K562 (cell line): Measurements from ENCODE around the gene BACE2. TPM values are rescaled to one million over a fixed set of nuclear protein-coding genes. Genes with fewer than 3 reads are reported as not detected.

Source experiments
- ATAC-seq: fragments of 200-7000 bp; cut with Tn5 transposase; 3 replicates; pipeline ENCODE4 v1.9.1; 2020; ENCODE audit warnings: moderate library complexity
- BruUV-seq: library from RNA; stranded (reverse); fragments of 400-500 nt; replicated peaks from 2 replicates; lab custom pipeline; 2021; lab: Mats Ljungman, UMichigan
- CTCF ChIA-PET: fragments of 300-600 bp; formaldehyde crosslinking; extraction: SDS; loops from one replicate; lab custom pipeline; 2021; ENCODE audit warnings: low intra/inter-chr PET ratio; lab: Yijun Ruan, JAX
- POLR2A ChIA-PET: fragments of 300-600, 350-650 bp; sonication (Branson Sonifier 250); formaldehyde crosslinking; extraction: SDS; loops from one replicate; lab custom pipeline; 2021; ENCODE audit warnings: antibody characterized with exemption, inconsistent platforms; lab: Yijun Ruan, JAX
- DNase-seq, 4 experiments: peaks; one replicate each; pipeline versions ENCODE4 v3.0.0 to v3.0.0-alpha.2; 2011 to 2018; ENCODE audit warnings: low spot score in 3 of 4, mixed read lengths in 3 of 4; ENCODE audit errors: extremely low read depth in 1 of 4
- FAIRE-seq: peaks from 2 replicates; lab custom pipeline; 2011; peaks lifted over from hg19 to GRCh38; lab: Jason Lieb, UNC
- H2AFZ ChIP-seq: 2 replicates; pipeline ENCODE4 v1.6.0; 2011; ENCODE audit warnings: low read depth, low read length, control low read depth, inconsistent platforms
- H3K27ac ChIP-seq: fragments of 200-600 bp; 3 replicates; pipeline ENCODE4 v1.8.0; 2011; ENCODE audit warnings: low read depth, mild to moderate bottlenecking, control low read depth, inconsistent platforms, low read length, moderate library complexity, mixed read lengths; ENCODE audit errors: extremely low read depth
- H3K27me3 ChIP-seq, 2 experiments: fragments of 300-600 bp in 1 of 2; 2 replicates in 1 of 2; 3 replicates in 1 of 2; pipeline versions ENCODE4 v1.6.0 to v1.8.0; 2011; ENCODE audit warnings: inconsistent platforms in 2 of 2, low read length in 2 of 2, mild to moderate bottlenecking in 1 of 2, mixed read lengths in 1 of 2, moderate library complexity in 1 of 2; ENCODE audit not compliant: control insufficient read depth in 2 of 2, insufficient read depth in 2 of 2
- H3K36me3 ChIP-seq: fragments of 300-600 bp; 3 replicates; pipeline ENCODE4 v1.8.0; 2011; ENCODE audit warnings: mild to moderate bottlenecking, low read length, inconsistent platforms; ENCODE audit not compliant: control insufficient read depth, insufficient read depth
- H3K4me1 ChIP-seq, 2 experiments: fragments of 200-600 bp in 1 of 2; replicated peaks in 1 of 2; 2 replicates in 1 of 2; 3 replicates in 1 of 2; pipeline versions ENCODE4 v1.5.1 to v1.8.0; 2011; ENCODE audit warnings: inconsistent platforms in 2 of 2, low read length in 2 of 2, mild to moderate bottlenecking in 1 of 2, mixed read lengths in 1 of 2, moderate library complexity in 1 of 2; ENCODE audit not compliant: control insufficient read depth in 2 of 2, insufficient read depth in 2 of 2
- H3K4me2 ChIP-seq: 2 replicates; pipeline ENCODE4 v1.6.1; 2011; ENCODE audit warnings: low read length, control low read depth, inconsistent platforms, mixed read lengths; ENCODE audit not compliant: insufficient read depth
- H3K4me3 ChIP-seq: fragments of 200-600 bp; sonication (generic), shearing (Covaris generic); 2 replicates; pipeline ENCODE4 v1.5.1; 2016; ENCODE audit warnings: control low read depth, inconsistent platforms
- H3K79me2 ChIP-seq: fragments of 200-600 bp; 3 replicates; pipeline ENCODE4 v1.8.0; 2011; ENCODE audit warnings: low read length, inconsistent platforms; ENCODE audit not compliant: control insufficient read depth, insufficient read depth
- H3K9ac ChIP-seq, 2 experiments: 2 replicates each; pipeline versions ENCODE4 v1.6.0 to v1.6.1; 2011; ENCODE audit warnings: low read depth in 2 of 2, low read length in 2 of 2, control low read depth in 1 of 2, inconsistent platforms in 1 of 2, mild to moderate bottlenecking in 1 of 2, mixed read lengths in 1 of 2; ENCODE audit not compliant: insufficient read depth in 1 of 2
- H3K9me1 ChIP-seq: one replicate; pipeline ENCODE4 v1.6.0; 2011; ENCODE audit warnings: inconsistent platforms, mild to moderate bottlenecking, low read length, moderate library complexity; ENCODE audit not compliant: control insufficient read depth, insufficient read depth
- H3K9me3 ChIP-seq: replicated peaks from 2 replicates; pipeline ENCODE4 v1.5.1; 2011; ENCODE audit warnings: low read depth, low read length, inconsistent platforms; ENCODE audit not compliant: control insufficient read depth, insufficient read depth
- H4K20me1 ChIP-seq: replicated peaks from 2 replicates; pipeline ENCODE4 v1.6.1; 2011; ENCODE audit warnings: low read length, inconsistent platforms, mixed read lengths; ENCODE audit not compliant: control insufficient read depth, insufficient read depth
- ARID3A ChIP-seq: IDR thresholded peaks from 2 replicates; pipeline ENCODE4 v1.6.1; 2012; ENCODE audit warnings: low read depth, low read length, improper control_type of control experiment, borderline replicate concordance
- CTCFL ChIP-seq: IDR thresholded peaks from 2 replicates; pipeline ENCODE4 v1.6.1; 2011; ENCODE audit warnings: borderline replicate concordance, low read depth, mild to moderate bottlenecking, moderate library complexity, low read length; ENCODE audit not compliant: insufficient read depth, poor library complexity, severe bottlenecking
- FUS ChIP-seq: fragments of 200-400 bp; formaldehyde crosslinking; optimal IDR thresholded peaks from 2 replicates; pipeline ENCODE3; 2017; ENCODE audit warnings: low read depth, low read length
- HLTF ChIP-seq: fragments of 450-650 bp; IDR thresholded peaks from 2 replicates; pipeline ENCODE4 v1.6.1; 2016
- HMGXB4 ChIP-seq: sonication (generic); formaldehyde crosslinking; IDR thresholded peaks from 2 replicates; pipeline ENCODE4 v1.8.1; 2023; ENCODE audit warnings: mild to moderate bottlenecking, missing genetic modification reagents
- RBM39 ChIP-seq: fragments of 200-400 bp; formaldehyde crosslinking; optimal IDR thresholded peaks from 2 replicates; pipeline ENCODE3; 2018; ENCODE audit warnings: low read depth, low read length
- RCOR1 ChIP-seq, 2 experiments: IDR thresholded peaks; 2 replicates each; pipeline ENCODE4 v1.6.1; 2012; ENCODE audit warnings: low read depth in 2 of 2, low read length in 2 of 2, borderline replicate concordance in 1 of 2, improper control_type of control experiment in 1 of 2
- RHOXF2B ChIP-seq: fragments of 250-450 bp; sonication (Bioruptor Pico); conservative IDR thresholded peaks from 2 replicates; pipeline ENCODE4 v1.5.1; 2021
- SAFB2 ChIP-seq: fragments of 200-400 bp; formaldehyde crosslinking; IDR thresholded peaks from 2 replicates; pipeline ENCODE4 v1.6.1; 2018; ENCODE audit warnings: borderline replicate concordance, low read length, low read depth, moderate library complexity; ENCODE audit not compliant: severe bottlenecking
- SAP30 ChIP-seq: fragments of 200-600 bp; sonication (generic); IDR thresholded peaks from 2 replicates; pipeline ENCODE4 v1.6.1; 2012; ENCODE audit warnings: borderline replicate concordance, low read depth, mild to moderate bottlenecking, moderate library complexity, low read length, control low read depth, inconsistent platforms; ENCODE audit not compliant: insufficient read depth, poor library complexity, severe bottlenecking
- VEZF1 ChIP-seq: fragments of 200-800 bp; sonication (Bioruptor generic); IDR thresholded peaks from 2 replicates; pipeline ENCODE4 v1.6.1; 2017; ENCODE audit warnings: missing genetic modification characterization, missing compliant biosample characterization
- ZNF140 ChIP-seq: fragments of 250-450 bp; sonication (Bioruptor Pico); IDR thresholded peaks from 2 replicates; pipeline ENCODE4 v1.8.0; 2021; ENCODE audit warnings: moderate library complexity, mild to moderate bottlenecking, inconsistent platforms
- ZNF324 ChIP-seq: fragments of 250-450 bp; sonication (Bioruptor Pico); IDR thresholded peaks from 2 replicates; pipeline ENCODE4 v1.4.0; 2020; ENCODE audit warnings: mild to moderate bottlenecking
- WGBS: fragments of 100-300 bp; shearing (Covaris generic); methylation state at CpG from one replicate; pipeline ENCODE4 v1.1.6; 2016; ENCODE audit warnings: low coverage, mixed read lengths; ENCODE audit not compliant: insufficient coverage; ENCODE audit errors: missing lambda C conversion rate; 5-methylcytosine and 5-hydroxymethylcytosine counted together
- in situ Hi-C: fragments of 300-500 bp; cut with MboI; formaldehyde crosslinking; loops from 4 replicates; pipeline ENCODE4 v1.15.0; 2018; ENCODE audit warnings: inconsistent platforms, mixed read lengths
- intact Hi-C: fragments of 100-400 bp; cut with micrococcal nuclease; formaldehyde crosslinking; loops from 2 replicates; pipeline ENCODE4 v1.14.2; 2022
- polyA plus RNA-seq, 8 experiments: library from polyadenylated mRNA; depleted of rRNA in 4 of 8; stranded (reverse) in 5 of 8; unstranded in 3 of 8; fragments of >200 nt; fragmentation: Nextera tagmentation in 2 of 8; fragmentation: Illumina TruSeq in 1 of 8; extraction: Ambion mirVana in 2 of 8; extraction: Trizol in 1 of 8; gene quantifications; 2 replicates each; pipeline versions ENCODE4 v1.2.1 to v1.2.3, GENCODE V29; 2011 to 2014; ENCODE audit warnings: inconsistent platforms in 1 of 8, missing spikeins in 1 of 8
- total RNA-seq, 7 experiments: library from RNA; depleted of rRNA in 6 of 7; stranded (reverse); fragments of >200 nt in 6 of 7; fragmentation: Illumina TruSeq in 2 of 7; extraction: Trizol in 2 of 7; gene quantifications; 2 replicates each; pipeline versions ENCODE4 v1.2.1 to v1.2.3, GENCODE V29; 2011 to 2021; ENCODE audit warnings: low replicate concordance in 1 of 7

The BACE2 gene
- total and polyA plus RNA-seq, 9 of the 15 experiments (the other 6 are each of a cell fraction or from before 2014, with no cell fraction given): 0.05 to 0.24 (median 0.15) TPM; not detected in 2

- no peak overlapping the region for H2AFZ ChIP-seq
- POLR2A ChIA-PET: no interaction called here
- FAIRE-seq (no peak), DNase-seq (no peak), ATAC-seq (no peak)
- intact Hi-C loops: no loop called here
- BruUV-seq: no TSS peak
- 0% methylated on average over 13 of the region's 13 CpGs for WGBS
- no peaks in the 10 kb centered on the region for H3K36me3 ChIP-seq
- no peaks in the 10 kb centered on the region for H3K79me2 ChIP-seq
- in situ Hi-C loops: no loop called here
- no peaks in the 10 kb centered on the region for H3K9me1 ChIP-seq
- H3K4me2 ChIP-seq: no peak overlapping the region
- H3K9me3 ChIP-seq: no peaks in the 10 kb centered on the region
- no peak overlapping the region for H3K4me3 ChIP-seq
- no peak overlapping the region for H3K9ac ChIP-seq
- 0 out of 2 replicates have a peak, but pooled peaks cover 6% of the 10 kb centered on the region for H4K20me1 ChIP-seq
- H3K27ac ChIP-seq: no peak overlapping the region
- CTCF ChIA-PET: no interaction called here
- H3K27me3 ChIP-seq: peaks cover 24 to 38% of the 10 kb centered on the region in 2 experiments
- H3K4me1 ChIP-seq: peaks cover 0 to 3% of the 10 kb centered on the region in 2 experiments; a peak in 1 of 5 replicates
- TF ChIP-seq CTCFL (no peak), HLTF (no peak), FUS (no peak), SAP30 (no peak), ARID3A (no peak), ZNF324 (no peak), RBM39 (no peak), RHOXF2B (no peak), ZNF140 (CRISPR knock-in tag) (no peak), HMGXB4 (CRISPR knock-in tag) (no peak), SAFB2 (no peak), RCOR1 (IDR thresholded peaks at IDR 0.05; ENCODE audit: borderline replicate concordance in 1 of 2, low read depth in 2 of 2, low read length in 2 of 2) (no peak), VEZF1 (CRISPR knock-in tag) (no peak)
Observed at GRCh38 chr21:41246808-41247207, 78.8 kb downstream of the BACE2 start.
